ENCODE data around the gene IGFN1. TPM values are rescaled to one million over a fixed set of nuclear protein-coding genes. Genes with fewer than 3 reads are reported as not detected.

IGFN1 gene
- total and polyA plus RNA-seq, 10 of the 15 experiments (the other 5 are each of a cell fraction or from before 2014, with no cell fraction given) = not detected

- TF ChIP-seq BCLAF1 (IDR thresholded peaks at IDR 0.05) = no peak
Measured at GRCh38 chr1:201143726-201144635, 46.6 kb upstream of the IGFN1 start (continued).

DNA sequence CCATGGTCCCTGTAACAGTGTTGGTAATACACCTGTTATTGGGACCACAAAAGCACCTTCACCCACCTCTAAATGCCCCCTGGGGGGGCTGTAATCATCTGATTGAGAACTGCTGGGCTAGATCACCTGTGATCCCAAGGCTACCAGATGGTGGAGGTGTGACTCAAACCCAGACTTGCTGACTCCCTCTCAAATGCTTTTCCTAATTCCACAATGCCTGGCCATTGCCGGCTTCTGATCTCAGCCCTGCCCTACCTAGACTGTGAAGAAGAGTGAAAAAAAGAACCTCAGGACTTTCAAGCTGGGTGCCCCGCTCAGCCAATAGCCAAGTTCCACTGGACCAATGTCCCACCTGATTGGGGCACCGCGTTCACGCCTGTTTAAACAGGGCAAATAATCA lies 45.9 kb upstream of the IGFN1 start:
- ATAC-seq (no peak), FAIRE-seq (no peak), DNase-seq (ENCODE audit: low read depth, low spot score) (no peak)
- SMC1A ChIA-PET (ENCODE audit: uncharacterized antibody, unreplicated experiment) = no interaction called here
- Histone ChIP-seq H3K4me2 (ENCODE audit: control insufficient read depth, insufficient read depth) (no peak overlapping the region), H3K9me3 (replicated peaks; ENCODE audit: control insufficient read depth, insufficient read depth, low read length) (no peaks in the 10 kb centered on the region), H3K9ac (ENCODE audit: control insufficient read depth, insufficient read depth, low read length) (no peak overlapping the region), H4K20me1 (ENCODE audit: control insufficient read depth, insufficient read depth) (no peaks in the 10 kb centered on the region; the same call in 1 of the 2 replicates), H3K27ac (ENCODE audit: control insufficient read depth, insufficient read depth) (no peak overlapping the region), H2AFZ (ENCODE audit: control insufficient read depth, low read depth, low read length) (no peak overlapping the region), H3K27me3 (replicated peaks in 1 of 2; ENCODE audit: control insufficient read depth in 2 of 2, insufficient read depth in 2 of 2, low read length in 1 of 2) (no peaks in the 10 kb centered on the region), H3K79me2 (ENCODE audit: control insufficient read depth, insufficient read depth, low read length) (no peaks in the 10 kb centered on the region), H3K36me3 (ENCODE audit: control insufficient read depth in 2 of 2, insufficient read depth in 2 of 2, low read length in 1 of 2) (peaks cover 4% of the 10 kb centered on the region in 2 experiments; a peak in 3 of 4 replicates), H3K4me1 (ENCODE audit: control insufficient read depth, insufficient read depth, low read length) (no peaks in the 10 kb centered on the region), H3K4me3 (no peak overlapping the region)
- POLR2A ChIA-PET = no interaction called here
- 81% methylated on average over 5 of the region's 5 CpGs for WGBS (ENCODE audit: insufficient coverage, insufficient replicate concordance, low lambda C conversion rate, missing lambda C conversion rate)
- in situ Hi-C loops (cut with MboI) (no loop called here), intact Hi-C loops (cut with micrococcal nuclease; ENCODE audit: unreplicated experiment) (no loop called here)
- RAD21 ChIA-PET (ENCODE audit: unreplicated experiment) = no interaction called here
- CTCF ChIA-PET = no interaction called here
- TF ChIP-seq, protein P1, sequence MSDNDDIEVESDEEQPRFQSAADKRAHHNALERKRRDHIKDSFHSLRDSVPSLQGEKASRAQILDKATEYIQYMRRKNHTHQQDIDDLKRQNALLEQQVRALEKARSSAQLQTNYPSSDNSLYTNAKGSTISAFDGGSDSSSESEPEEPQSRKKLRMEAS (IDR thresholded peaks at IDR 0.05; ENCODE audit: low read depth, low read length) = no peak
- TF ChIP-seq RAD51 (IDR thresholded peaks at IDR 0.05) (no peak), RELA (IDR thresholded peaks at IDR 0.05; ENCODE audit: borderline replicate concordance, partially characterized antibody) (no peak)
- no TSS peak for BruUV-seq (replicated peaks)

Measured in GM12878 (cell line).